ENCODE measurements around the gene NTM. TPM values are rescaled to one million over a fixed set of nuclear protein-coding genes. Genes with fewer than 3 reads are reported as not detected.
"Not testable (repeated sequence)": the region's sequence is repeated elsewhere in the genome, so short reads cannot be mapped to it uniquely, and the experiment has no call there.

NTM gene
- total and polyA plus RNA-seq, 2 experiments from 2014 or later, result 25.9 to 49.0 TPM

- no peaks in the 10 kb centered on the region for H3K36me3 ChIP-seq (ENCODE audit: low read depth)
- WGBS, 2 experiments (ENCODE audit: low coverage in 1 of 2, low lambda C conversion rate in 2 of 2, missing lambda C conversion rate in 2 of 2), result 96 to 100% methylated on average over 1 of the region's 1 CpG
- H3K4me1 ChIP-seq (ENCODE audit: insufficient read depth), result peaks cover 54% of the 10 kb centered on the region
Observed at GRCh38 chr11:132062031-132062430, 691.6 kb downstream of the NTM start.

GRCh38 chr11:132062541-132062940, 692.1 kb downstream of the NTM start:
- 75 to 86% methylated on average over 2 of the region's 2 CpGs for WGBS, 2 experiments (ENCODE audit: low coverage in 1 of 2, low lambda C conversion rate in 2 of 2, missing lambda C conversion rate in 2 of 2)
- Histone ChIP-seq H3K4me1 (ENCODE audit: insufficient read depth) (peaks cover 52% of the 10 kb centered on the region), H3K9ac (no peak overlapping the region), H3K36me3 (ENCODE audit: low read depth) (no peaks in the 10 kb centered on the region), H3K4me2 (ENCODE audit: unreplicated experiment) (peak overlapping the region; percentile 17), H2AFZ (0 out of 2 replicates have a peak overlapping the region, but pooled peaks have one; percentile 25), H3K4me3 (no peak overlapping the region), H3K27ac (peak overlapping the region; percentile 41), H3K9me3 (ENCODE audit: low read depth) (no peaks in the 10 kb centered on the region), H3K79me2 (ENCODE audit: insufficient read depth) (0 out of 2 replicates have a peak, but pooled peaks cover 20% of the 10 kb centered on the region), H4K20me1 (ENCODE audit: insufficient read depth) (no peaks in the 10 kb centered on the region), H3K9me2 (ENCODE audit: insufficient read depth) (no peaks in the 10 kb centered on the region), H3F3A (ENCODE audit: insufficient read depth) (peaks cover 43% of the 10 kb centered on the region), H3K27me3 (replicated peaks; ENCODE audit: insufficient read depth) (no peaks in the 10 kb centered on the region)
- in situ Hi-C loops (cut with MboI), result no loop called here
- TF ChIP-seq EZH2phosphoT487 (IDR thresholded peaks at IDR 0.05; ENCODE audit: insufficient read depth, low read depth), result no peak
- no peak for TF ChIP-seq EZH2 (IDR thresholded peaks at IDR 0.05; ENCODE audit: insufficient read depth, poor library complexity, severe bottlenecking)
- no peak for DNase-seq

More at GRCh38 chr11:132062031-132062430, 691.6 kb downstream of the NTM start:
- H3F3A ChIP-seq (ENCODE audit: insufficient read depth), result peaks cover 38% of the 10 kb centered on the region
- no peak for TF ChIP-seq EZH2 (IDR thresholded peaks at IDR 0.05; ENCODE audit: insufficient read depth, poor library complexity, severe bottlenecking)
- TF ChIP-seq EZH2phosphoT487 (IDR thresholded peaks at IDR 0.05; ENCODE audit: insufficient read depth, low read depth), result no peak
- DNase-seq, result no peak
- H3K4me3 ChIP-seq, result no peak overlapping the region
- H3K4me2 ChIP-seq (ENCODE audit: unreplicated experiment), result peak overlapping the region; percentile 5
- no peaks in the 10 kb centered on the region for H3K9me2 ChIP-seq (ENCODE audit: insufficient read depth)
- H4K20me1 ChIP-seq (ENCODE audit: insufficient read depth), result no peaks in the 10 kb centered on the region
- 0 out of 2 replicates have a peak, but pooled peaks cover 20% of the 10 kb centered on the region for H3K79me2 ChIP-seq (ENCODE audit: insufficient read depth)
- H2AFZ ChIP-seq, result no peak overlapping the region
- no peak overlapping the region for H3K9ac ChIP-seq
- H3K27me3 ChIP-seq (replicated peaks; ENCODE audit: insufficient read depth), result no peaks in the 10 kb centered on the region
- no peaks in the 10 kb centered on the region for H3K9me3 ChIP-seq (ENCODE audit: low read depth)
- in situ Hi-C loops (cut with MboI), result no loop called here
- H3K27ac ChIP-seq, result peak overlapping the region; percentile 41; the same call in 1 of the 2 replicates

GRCh38 chr11:132064987-132065620, 694.7 kb downstream of the NTM start:
- no peaks in the 10 kb centered on the region for H4K20me1 ChIP-seq (ENCODE audit: insufficient read depth)
- H3K4me1 ChIP-seq (ENCODE audit: insufficient read depth), result peaks cover 41% of the 10 kb centered on the region
- no peaks in the 10 kb centered on the region for H3K27me3 ChIP-seq (replicated peaks; ENCODE audit: insufficient read depth)
- peak overlapping the region; percentile 5; the same call in 1 of the 2 replicates for H3K4me3 ChIP-seq
- WGBS, 2 experiments (ENCODE audit: low coverage in 1 of 2, low lambda C conversion rate in 2 of 2, missing lambda C conversion rate in 2 of 2), result 14% methylated on average over 4 of the region's 4 CpGs
- peak; percentile 91 for TF ChIP-seq EZH2phosphoT487 (IDR thresholded peaks at IDR 0.05; ENCODE audit: insufficient read depth, low read depth)
- no peak for TF ChIP-seq EZH2 (IDR thresholded peaks at IDR 0.05; ENCODE audit: insufficient read depth, poor library complexity, severe bottlenecking)
- peak overlapping the region; percentile 68 for H3K4me2 ChIP-seq (ENCODE audit: unreplicated experiment)
- peak; percentile 97 for DNase-seq
- in situ Hi-C loops (cut with MboI), result no loop called here
- no peak overlapping the region for H2AFZ ChIP-seq
- H3K9me3 ChIP-seq (ENCODE audit: low read depth), result no peaks in the 10 kb centered on the region
- no peaks in the 10 kb centered on the region for H3K36me3 ChIP-seq (ENCODE audit: low read depth)
- H3K27ac ChIP-seq, result peak overlapping the region; percentile 86
- H3K9me2 ChIP-seq (ENCODE audit: insufficient read depth), result no peaks in the 10 kb centered on the region
- peak overlapping the region; percentile 64 for H3K9ac ChIP-seq
- peaks cover 40% of the 10 kb centered on the region for H3F3A ChIP-seq (ENCODE audit: insufficient read depth)
- 0 out of 2 replicates have a peak, but pooled peaks cover 13% of the 10 kb centered on the region for H3K79me2 ChIP-seq (ENCODE audit: insufficient read depth)

- H3K27ac ChIP-seq, result no peak overlapping the region
- DNase-seq, result no peak
Observed at GRCh38 chr11:132068556-132068955, 698.1 kb downstream of the NTM start.

GRCh38 chr11:132069593-132069992, 699.2 kb downstream of the NTM start:
- H3K4me2 ChIP-seq (ENCODE audit: unreplicated experiment); H3K36me3 ChIP-seq (ENCODE audit: low read depth); H4K20me1 ChIP-seq (ENCODE audit: insufficient read depth); H3K9ac ChIP-seq; H3K27me3 ChIP-seq (replicated peaks; ENCODE audit: insufficient read depth); H3K27ac ChIP-seq; DNase-seq; H3K9me3 ChIP-seq (ENCODE audit: low read depth); H3K4me3 ChIP-seq; H2AFZ ChIP-seq; H3K9me2 ChIP-seq (ENCODE audit: insufficient read depth); H3K79me2 ChIP-seq (ENCODE audit: insufficient read depth); in situ Hi-C loops (cut with MboI): not testable (repeated sequence)
- H3F3A ChIP-seq (ENCODE audit: insufficient read depth), result peaks cover 65% of the 10 kb centered on the region
- H3K4me1 ChIP-seq (ENCODE audit: insufficient read depth), result peaks cover 46% of the 10 kb centered on the region
- 98 to 100% methylated on average over 15 of the region's 15 CpGs for WGBS, 2 experiments (ENCODE audit: low coverage in 1 of 2, low lambda C conversion rate in 2 of 2, missing lambda C conversion rate in 2 of 2)

More at GRCh38 chr11:132068556-132068955, 698.1 kb downstream of the NTM start:
- Histone ChIP-seq H3K9me2 (ENCODE audit: insufficient read depth) (no peaks in the 10 kb centered on the region), H4K20me1 (ENCODE audit: insufficient read depth) (no peaks in the 10 kb centered on the region), H3K27me3 (replicated peaks; ENCODE audit: insufficient read depth) (no peaks in the 10 kb centered on the region), H3K9me3 (ENCODE audit: low read depth) (no peaks in the 10 kb centered on the region), H2AFZ (no peak overlapping the region), H3K9ac (no peak overlapping the region), H3K4me1 (ENCODE audit: insufficient read depth) (peaks cover 46% of the 10 kb centered on the region), H3K4me3 (no peak overlapping the region), H3K4me2 (ENCODE audit: unreplicated experiment) (no peak overlapping the region), H3K79me2 (ENCODE audit: insufficient read depth) (no peaks in the 10 kb centered on the region), H3K36me3 (ENCODE audit: low read depth) (no peaks in the 10 kb centered on the region), H3F3A (ENCODE audit: insufficient read depth) (peaks cover 65% of the 10 kb centered on the region)
- TF ChIP-seq EZH2 (IDR thresholded peaks at IDR 0.05; ENCODE audit: insufficient read depth, poor library complexity, severe bottlenecking) (no peak), EZH2phosphoT487 (IDR thresholded peaks at IDR 0.05; ENCODE audit: insufficient read depth, low read depth) (no peak)
- in situ Hi-C loops (cut with MboI), result no loop called here

GRCh38 chr11:132070907-132071306, 700.5 kb downstream of the NTM start:
- H3K4me3 ChIP-seq; H3K4me2 ChIP-seq (ENCODE audit: unreplicated experiment); H4K20me1 ChIP-seq (ENCODE audit: insufficient read depth); H3K27me3 ChIP-seq (replicated peaks; ENCODE audit: insufficient read depth); H3K36me3 ChIP-seq (ENCODE audit: low read depth); H2AFZ ChIP-seq; DNase-seq; H3K9ac ChIP-seq; in situ Hi-C loops (cut with MboI); H3K9me2 ChIP-seq (ENCODE audit: insufficient read depth); H3K9me3 ChIP-seq (ENCODE audit: low read depth): not testable (repeated sequence)
- Histone ChIP-seq H3K79me2 (ENCODE audit: insufficient read depth) (peaks cover 15% of the 10 kb centered on the region; the same call in 1 of the 2 replicates), H3K4me1 (ENCODE audit: insufficient read depth) (peaks cover 43% of the 10 kb centered on the region), H3K27ac (0 out of 2 replicates have a peak overlapping the region, but pooled peaks have one; percentile 97), H3F3A (ENCODE audit: insufficient read depth) (peaks cover 59% of the 10 kb centered on the region)
- 93 to 95% methylated on average over 14 to 17 of the region's 17 CpGs for WGBS, 2 experiments (ENCODE audit: low coverage in 1 of 2, low lambda C conversion rate in 2 of 2, missing lambda C conversion rate in 2 of 2)

All from GM23248 (cell line).